HG03139 (cell line): Measurements from ENCODE around the gene INSL3.
"Not testable (repeated sequence)": the region's sequence is repeated elsewhere in the genome, so short reads cannot be mapped to it uniquely, and the experiment has no call there.

ENCODE experiments used
- ATAC-seq: cut with Tn5 transposase; IDR thresholded peaks from one replicate; pipeline ENCODE4 v1.9.1; 2021; ENCODE audit not compliant: unreplicated experiment

INSL3 gene

DNA sequence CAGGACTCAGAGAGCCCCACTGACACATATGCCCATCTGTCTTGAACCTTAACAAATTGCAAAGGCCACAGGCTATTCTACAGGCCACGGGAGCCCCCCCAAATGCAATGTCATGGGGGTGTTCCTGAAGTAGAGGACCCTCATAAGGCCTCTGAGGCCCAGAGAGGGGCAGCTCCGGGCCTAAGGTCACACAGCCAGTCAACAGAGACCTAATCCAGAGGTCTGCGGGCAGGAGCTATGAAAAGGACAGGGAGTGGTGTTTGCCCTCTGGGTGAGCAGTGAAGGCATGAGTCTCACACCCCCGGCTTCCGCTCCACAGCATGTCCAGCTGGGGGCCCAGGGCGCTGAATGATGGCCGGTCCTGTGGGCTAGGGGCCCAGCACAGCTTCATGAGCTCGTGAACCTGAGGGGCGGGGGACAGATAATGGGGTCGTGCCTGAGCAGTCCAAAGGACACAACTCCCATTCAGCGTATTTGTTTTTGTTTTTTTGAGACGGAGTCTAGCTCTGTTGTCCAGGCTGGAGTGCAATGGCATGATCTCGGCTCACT is 5.3 kb upstream of the INSL3 start:
- no peak for ATAC-seq

DNA sequence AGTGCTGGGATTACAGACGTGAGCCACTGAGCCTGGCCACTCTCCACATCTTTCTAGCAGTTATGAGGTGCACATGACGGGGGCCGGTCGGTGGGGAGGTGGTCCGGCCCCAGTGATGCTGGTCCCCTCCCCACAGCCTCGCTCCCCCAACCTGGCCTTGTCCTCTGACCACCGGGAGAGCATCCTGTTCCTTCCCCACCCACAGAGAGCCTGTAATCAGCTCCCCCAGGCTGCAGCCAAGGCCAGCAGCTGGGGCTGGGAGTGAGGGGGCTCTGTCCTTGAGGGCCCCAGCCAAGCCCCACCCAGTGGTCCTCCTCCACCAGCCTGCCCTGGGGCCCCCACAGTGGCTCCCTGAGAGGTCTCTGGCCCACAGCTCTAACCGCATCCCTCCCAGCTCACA is 3.0 kb upstream of the INSL3 start:
- ATAC-seq = no peak

DNA sequence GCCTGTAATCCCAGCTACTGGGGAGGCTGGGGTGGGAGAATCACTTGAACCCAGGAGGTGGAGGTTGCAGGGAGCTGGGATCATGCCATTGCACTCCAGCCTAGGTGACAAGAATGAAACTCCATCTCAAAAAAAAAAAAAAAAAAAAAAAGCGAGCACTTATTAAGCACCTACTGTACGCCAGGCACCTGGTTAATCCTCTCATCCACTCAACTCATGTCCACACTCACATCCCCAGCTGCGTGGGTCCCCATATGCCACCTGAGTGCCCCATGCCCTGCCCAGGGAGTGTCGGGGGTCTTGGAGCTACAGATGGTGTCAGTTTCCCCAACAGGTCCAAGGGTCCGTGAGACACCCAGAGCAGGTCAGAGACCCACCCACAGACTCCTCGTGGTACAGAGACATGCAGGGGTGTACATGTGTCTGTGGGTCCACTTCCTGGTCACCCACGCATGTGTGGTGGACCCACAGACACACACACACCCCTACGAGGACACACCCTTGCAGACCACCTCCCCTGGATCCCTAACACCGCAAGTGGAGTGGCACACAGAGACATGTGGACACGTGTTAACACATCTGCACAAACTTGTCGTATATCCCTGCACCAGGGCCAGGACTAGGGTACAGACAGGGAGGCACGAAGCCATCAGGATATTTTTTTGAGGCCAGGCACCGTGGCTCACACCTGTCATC is 3.5 kb downstream of the INSL3 start:
- no peak for ATAC-seq

DNA sequence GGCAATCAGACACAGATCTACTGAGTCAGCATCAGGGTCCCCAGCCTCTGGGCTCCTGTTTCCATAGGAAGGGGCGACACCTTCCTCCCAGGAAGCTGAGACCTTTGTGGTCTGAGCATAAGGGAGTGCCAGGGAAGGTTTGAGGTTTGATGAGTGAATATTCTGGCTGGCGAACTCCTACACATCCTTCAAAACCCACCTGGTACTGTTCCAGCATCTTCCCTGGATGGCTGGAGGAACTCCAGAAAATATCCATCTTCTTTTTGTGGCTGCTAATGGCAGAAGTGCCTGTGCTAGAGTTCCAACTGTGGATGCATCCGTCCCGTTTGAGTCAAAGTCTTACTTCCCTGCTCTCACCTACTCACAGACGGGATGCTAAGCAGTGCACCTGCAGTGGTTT is 9.2 kb downstream of the INSL3 start:
- no peak for ATAC-seq

DNA sequence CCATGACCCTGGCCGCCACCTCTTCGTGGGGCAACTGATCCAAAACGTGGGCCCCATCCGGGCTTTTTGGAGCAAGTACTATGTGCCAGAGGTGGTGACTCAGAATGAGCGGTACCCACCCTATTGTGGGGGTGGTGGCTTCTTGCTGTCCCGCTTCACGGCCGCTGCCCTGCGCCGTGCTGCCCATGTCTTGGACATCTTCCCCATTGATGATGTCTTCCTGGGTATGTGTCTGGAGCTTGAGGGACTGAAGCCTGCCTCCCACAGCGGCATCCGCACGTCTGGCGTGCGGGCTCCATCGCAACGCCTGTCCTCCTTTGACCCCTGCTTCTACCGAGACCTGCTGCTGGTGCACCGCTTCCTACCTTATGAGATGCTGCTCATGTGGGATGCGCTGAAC is 9.6 kb downstream of the INSL3 start:
- no peak for ATAC-seq

DNA sequence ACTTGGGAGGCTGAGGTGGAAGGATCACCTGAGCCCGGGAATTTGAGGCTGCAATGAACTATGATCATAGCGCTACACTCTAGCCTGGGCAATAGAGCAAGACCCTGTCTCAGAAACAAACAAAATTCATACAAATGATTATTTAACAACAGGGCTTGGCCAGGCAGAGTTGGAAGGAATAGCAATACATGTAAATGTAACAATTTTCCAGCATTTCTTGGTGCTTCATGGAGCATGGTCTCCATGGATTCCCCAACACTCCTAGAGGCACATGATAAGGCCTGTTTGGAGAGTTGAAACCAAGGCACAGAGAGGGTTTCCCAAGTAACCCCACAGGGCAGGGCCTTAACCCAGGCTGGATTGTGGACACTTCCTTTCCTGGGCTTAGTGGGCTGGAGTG is 10.2 kb downstream of the INSL3 start:
- no peak for ATAC-seq

DNA sequence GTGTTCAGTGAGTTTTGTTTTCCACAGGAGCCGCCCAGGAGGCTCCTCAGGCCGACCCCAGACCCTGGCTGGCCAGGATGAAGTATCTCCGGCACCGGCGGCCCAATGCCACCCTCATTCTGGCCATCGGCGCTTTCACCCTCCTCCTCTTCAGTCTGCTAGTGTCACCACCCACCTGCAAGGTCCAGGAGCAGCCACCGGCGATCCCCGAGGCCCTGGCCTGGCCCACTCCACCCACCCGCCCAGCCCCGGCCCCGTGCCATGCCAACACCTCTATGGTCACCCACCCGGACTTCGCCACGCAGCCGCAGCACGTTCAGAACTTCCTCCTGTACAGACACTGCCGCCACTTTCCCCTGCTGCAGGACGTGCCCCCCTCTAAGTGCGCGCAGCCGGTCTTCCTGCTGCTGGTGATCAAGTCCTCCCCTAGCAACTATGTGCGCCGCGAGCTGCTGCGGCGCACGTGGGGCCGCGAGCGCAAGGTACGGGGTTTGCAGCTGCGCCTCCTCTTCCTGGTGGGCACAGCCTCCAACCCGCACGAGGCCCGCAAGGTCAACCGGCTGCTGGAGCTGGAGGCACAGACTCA is 13.5 kb downstream of the INSL3 start:
- ATAC-seq = no peak

DNA sequence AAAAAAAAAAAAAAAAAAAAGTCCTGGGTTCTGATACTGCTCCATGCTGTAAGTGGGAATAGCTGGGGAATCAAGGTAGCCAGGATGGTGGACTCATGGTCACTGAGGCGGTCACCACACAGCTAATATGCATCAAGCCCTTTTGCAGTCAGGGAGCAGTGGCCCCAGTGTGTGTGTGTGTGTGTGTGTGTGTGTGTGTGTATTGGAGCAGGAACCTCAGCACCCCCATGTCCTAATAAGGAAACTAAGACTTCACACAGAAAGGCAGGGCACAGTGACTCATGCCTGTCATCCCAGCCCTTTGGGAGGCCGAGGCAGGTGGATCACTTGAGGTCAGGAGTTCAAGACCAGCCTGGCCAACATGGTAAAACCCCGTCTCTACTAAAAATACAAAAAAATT is 14.4 kb downstream of the INSL3 start:
- ATAC-seq = no peak

DNA sequence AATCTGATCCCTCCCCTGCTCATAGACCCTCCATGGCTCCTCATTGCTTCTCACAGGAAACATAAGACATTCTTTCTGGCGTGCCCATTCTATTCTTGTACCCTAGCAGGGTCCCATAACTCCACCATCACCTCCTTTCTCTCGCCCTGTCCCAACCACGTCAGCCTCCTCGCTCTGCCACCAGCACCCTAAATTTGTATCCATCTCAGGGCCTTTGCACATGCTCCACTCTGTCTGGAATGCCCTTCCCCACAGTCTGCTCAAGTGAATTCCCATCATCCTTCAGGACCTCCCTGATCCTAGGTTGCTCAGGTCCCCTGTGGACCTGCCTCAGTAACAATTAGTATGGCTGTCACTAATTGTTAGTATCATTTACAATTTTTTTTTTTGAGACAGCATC is 15.9 kb downstream of the INSL3 start:
- no peak for ATAC-seq

DNA sequence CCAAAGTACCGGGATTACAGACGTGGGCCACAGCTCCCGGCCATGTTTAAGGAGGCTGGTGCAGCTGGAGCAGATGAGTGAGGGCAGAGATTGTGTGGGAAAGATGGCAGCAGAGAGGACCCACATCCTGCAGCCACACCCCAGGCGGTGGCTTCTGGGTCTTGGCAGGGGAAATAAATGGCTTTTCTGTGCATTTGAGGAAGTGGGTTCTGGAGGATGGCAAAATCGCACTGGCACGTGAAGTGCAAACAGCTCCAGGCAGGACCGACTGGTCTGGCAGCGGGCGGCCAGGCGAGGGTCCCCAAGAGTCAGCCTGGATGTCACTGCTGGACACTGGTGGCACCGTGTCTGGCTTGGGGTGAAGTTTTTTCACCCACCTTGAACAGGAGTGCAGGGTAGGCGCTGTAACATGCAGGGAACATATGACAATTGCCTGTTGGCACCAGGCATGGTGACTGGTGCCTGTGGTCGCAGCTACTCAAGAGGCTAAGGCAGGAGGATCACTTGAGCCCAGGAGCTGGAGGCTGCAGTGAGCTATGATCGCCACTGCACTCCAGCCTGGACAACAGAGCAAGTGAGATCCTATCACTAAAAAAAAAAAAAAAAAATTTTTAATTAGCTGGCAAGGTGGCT is 17.9 kb downstream of the INSL3 start:
- ATAC-seq = no peak

DNA sequence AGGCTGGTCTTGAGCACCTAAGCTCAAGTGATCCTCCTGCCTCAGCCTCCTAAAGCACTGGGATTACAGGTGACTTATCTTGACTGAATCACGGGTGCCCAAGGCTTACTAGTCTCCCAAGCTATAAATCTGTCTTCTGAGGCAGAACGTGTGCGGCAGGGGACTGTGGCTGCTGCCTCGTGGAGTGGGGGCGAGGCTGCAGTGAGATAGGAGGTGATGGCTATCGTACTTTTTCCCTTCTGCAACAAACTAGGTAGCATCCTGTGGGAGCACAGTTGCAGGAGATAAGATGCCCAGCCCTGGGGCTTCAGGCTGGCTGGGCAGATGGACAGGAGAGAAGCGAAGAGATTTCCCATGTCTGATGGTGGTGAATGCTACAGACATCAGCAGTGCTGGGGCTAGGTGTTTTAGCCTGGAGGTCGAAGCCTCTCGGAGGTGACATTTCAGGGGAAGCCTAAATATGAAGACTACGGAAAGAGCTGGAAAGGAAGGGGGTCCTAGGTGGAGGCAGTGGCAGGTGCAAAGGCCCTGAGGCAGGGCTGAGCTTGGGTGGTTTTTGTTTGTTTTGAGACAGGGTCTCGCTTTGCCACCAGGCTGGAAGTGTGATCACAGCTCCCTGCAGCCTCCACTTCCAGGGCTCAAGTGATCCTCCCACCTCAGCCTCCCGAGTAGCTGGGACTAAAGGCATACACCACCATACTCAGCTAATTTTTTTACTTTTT is 19.0 kb downstream of the INSL3 start:
- no peak for ATAC-seq

DNA sequence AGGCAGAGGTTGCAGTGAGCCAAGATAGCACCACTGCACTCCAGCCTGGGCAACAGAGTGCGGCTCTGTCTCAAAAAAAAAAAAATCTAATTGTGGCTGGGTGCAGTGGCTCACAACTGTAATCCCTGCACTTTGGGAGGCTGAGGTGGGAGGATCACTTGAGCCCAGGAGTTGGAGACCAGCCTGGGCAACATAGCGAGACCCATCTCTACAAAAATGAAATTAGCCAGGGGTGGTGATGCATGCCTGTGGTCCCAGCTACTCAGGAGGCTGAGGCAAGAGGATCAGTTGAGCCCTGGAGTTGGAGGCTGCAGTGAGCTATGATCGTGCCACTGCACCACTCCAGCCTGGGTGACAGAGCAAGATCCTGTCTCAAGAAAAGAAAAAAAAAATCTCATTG is 22.7 kb downstream of the INSL3 start:
- not testable (repeated sequence) for ATAC-seq

DNA sequence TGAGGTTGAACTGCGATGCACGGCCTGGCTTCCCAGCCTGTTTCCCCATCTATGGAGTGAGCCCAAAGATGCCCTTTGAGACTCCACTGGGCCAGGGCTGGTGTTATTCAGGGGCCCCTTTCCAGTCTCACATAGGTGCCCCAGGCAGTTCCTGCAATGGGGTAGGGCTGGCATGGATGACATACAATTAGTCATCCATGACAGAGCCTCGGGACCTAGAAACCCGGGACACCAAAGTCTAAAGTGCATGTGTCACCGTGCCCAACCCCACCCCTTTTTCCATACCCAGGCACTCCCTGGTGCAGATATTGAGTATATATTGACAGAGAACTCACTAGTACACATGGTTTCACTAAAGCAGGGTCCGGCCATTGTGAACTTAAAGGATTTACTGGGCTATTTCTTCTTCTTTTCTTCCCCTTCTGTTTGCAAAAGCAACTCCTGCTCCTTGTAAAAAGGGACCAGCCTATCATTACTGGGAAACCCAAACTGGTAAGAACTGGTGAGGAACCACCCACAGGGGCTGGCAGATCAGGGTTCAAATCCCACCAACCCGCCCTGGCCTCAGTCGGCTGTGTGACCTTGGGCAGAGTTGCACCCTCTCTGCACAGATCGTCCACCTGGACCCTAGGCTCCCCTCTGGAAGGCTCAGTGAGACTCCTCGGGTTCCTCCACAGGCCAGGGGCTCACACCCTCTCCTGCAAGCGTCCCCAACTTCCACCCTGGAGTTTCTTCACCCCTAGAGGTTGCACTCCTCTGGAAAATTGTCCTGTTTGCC is 23.7 kb downstream of the INSL3 start:
- ATAC-seq = no peak

DNA sequence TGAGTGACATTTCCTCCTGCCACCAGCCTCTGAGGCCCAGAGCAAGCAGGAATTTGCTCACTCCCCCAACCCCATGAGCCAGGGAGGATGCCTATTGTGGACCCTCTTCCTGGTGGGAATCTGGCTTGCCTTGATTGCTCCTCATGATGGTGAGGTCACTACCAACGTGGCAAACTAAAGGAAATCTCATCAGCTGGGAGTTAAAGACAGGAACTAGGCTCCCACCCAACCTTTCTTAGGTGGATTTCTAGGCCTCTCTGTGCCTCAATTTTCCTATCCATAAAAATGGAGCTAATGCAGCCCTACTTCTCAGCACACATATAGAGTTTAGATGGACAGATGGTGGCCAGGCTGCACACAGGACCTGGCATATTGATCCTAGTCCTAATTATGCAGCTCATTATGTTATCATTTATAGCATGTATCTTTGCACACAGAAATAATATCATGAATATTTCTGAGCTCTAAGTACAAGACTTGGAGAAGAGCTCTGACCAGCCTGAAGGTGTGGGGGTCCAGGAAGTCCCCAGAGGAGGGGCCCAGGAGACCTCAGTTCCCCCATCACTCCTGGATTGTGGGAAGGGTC is 24.4 kb downstream of the INSL3 start:
- no peak for ATAC-seq

DNA sequence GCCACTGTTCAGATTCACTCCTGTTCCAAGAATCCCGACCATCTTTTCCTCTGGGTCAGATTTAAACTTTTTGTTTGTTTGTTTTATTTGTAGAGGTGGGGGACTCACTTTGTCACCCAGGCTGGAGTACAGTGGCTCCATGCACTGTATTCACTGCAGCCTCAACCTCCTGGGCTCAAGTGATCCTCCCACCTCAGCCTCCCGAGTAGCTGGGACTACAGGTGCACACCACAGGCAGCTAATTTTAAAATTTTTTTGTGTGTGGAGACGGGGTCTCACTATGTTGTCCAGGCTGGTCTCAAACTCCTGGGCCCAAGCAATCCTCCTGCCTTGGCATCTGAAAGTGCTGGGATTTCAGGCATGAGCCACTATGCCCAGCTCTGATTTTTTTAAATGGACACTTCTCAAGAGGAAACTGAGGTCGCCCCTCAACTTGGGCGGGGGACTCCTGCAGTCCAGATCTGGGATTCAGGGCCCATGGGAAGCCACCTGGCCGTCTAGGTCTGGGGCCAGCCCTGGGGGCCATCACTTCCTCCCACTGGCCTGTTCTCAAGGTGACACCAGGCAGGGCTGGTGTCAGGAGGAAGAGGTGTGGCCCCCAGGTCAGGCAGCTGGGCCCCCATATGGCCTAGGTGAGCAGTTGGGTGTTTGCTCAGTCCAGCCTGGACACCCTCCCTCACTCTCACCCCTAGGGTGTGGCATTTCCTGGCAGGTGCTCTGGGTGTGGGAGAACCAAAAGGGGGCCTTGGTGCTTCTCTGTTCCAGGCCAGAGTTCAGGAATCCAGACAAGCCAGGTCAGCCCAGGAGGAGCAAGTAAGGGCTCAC is 25.1 kb downstream of the INSL3 start:
- no peak for ATAC-seq

DNA sequence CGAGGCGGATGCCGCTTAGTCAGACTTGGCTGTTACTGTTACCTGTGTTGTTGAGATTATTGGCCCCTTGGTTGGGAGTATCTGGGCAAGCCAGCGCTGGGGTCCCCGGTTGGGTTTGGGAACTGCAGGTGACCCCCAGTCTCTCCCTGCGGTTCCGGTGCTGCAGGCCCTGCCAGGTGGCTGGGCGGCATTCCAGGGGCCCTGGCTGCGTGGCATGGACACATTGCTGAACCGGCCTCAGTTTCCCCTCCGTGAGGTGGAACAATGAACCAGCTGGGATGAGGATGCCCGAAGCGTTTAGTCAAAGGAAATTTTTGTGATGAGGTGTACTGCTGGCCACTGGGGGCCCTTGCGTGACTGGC is 25.8 kb downstream of the INSL3 start:
- ATAC-seq = no peak

DNA sequence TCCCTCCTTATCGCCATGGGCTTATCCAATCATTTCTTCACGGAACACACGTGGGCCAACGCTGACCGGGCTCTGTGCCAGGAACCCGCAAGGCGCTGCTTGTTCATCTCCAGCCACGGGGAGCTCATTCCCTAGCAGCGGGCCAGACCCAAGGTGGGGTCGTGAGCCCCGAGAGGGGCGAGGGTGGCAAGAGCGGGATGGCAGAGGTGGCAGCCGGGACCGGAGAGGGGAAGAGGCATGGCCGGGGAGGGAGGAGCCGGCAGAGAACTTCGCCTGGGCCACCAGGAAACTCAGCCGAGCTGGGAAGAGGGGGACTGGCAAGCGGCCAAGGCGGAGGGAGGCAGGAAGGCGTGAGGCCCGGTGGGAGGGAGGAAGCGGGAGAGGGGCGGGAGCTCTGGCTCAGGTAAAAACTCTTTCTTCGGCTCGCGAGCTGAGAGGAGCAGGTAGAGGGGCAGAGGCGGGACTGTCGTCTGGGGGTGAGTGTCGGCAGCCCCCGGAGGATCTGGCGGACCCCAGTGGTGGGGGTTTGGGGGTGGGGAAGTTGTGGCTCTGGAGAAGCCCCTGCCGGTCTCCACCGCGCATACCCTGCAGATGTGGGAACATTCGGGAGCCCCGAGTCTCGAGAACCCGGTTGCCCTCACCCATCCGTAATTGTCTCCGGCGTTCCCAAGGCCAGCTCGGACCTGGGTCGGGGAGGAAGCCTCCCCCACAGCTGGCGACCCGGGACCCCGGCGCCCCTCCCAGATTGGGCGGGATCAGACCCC is 26.4 kb downstream of the INSL3 start, which contains the start of gene B3GNT3:
Gene B3GNT3 (plus strand): TSS at position 408 of the 764 bp plus-strand sequence. CDS start 12,670 bp downstream, outside the sequence.
- ATAC-seq = no peak

DNA sequence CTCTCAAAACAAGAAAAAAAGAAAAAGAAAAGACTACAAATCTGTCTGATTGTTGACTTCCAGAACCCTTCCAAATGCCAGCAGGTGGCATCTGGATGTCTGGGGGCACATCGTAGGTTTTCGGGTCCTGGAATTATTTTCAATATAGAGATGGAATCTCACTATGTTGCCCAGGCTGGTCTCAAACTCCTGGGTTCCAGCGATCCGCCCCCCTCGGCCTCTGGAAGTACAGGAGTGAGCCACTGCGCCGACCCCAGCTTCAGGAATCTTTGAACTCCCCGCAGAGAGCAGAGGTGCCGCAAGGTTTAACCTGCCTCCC is 26.9 kb downstream of the INSL3 start:
- no peak for ATAC-seq
